OCI-LY7 (cell line): ENCODE measurements around the gene INPP4A. TPM values are rescaled to one million over a fixed set of nuclear protein-coding genes. Genes with fewer than 3 reads are reported as not detected.

Experiments
- BruUV-seq: library from RNA; stranded (reverse); fragments of 400-500 nt; replicated peaks from 2 replicates; lab custom pipeline; 2021; lab: Mats Ljungman, UMichigan
- CTCF ChIA-PET: fragments of 300-600 bp; sonication (Branson Sonifier 250); formaldehyde crosslinking; loops from one replicate; lab custom pipeline; 2022; ENCODE audit warnings: antibody characterized with exemption; ENCODE audit not compliant: unreplicated experiment; lab: Charles Lee
- POLR2A ChIA-PET: fragments of 300-600 bp; sonication (Branson Sonifier 250); formaldehyde crosslinking; loops from one replicate; lab custom pipeline; 2022; ENCODE audit warnings: antibody characterized with exemption; lab: Charles Lee
- DNase-seq: peaks from one replicate; pipeline ENCODE4 v3.0.0-alpha.2; 2015; ENCODE audit warnings: low spot score
- H2AFZ ChIP-seq: fragments of 200-600 bp; sonication (generic), shearing (Covaris generic); 2 replicates; pipeline ENCODE4 v1.6.1; 2014; ENCODE audit warnings: mild to moderate bottlenecking, antibody characterized with exemption, low read length, moderate library complexity
- H3K27ac ChIP-seq: fragments of 200-600 bp; sonication (generic); 2 replicates; pipeline ENCODE4 v1.5.1; 2014; ENCODE audit warnings: mixed run types, low read depth, mild to moderate bottlenecking, moderate library complexity, low read length, inconsistent platforms; ENCODE audit not compliant: poor library complexity, severe bottlenecking
- H3K36me3 ChIP-seq: fragments of 200-600 bp; sonication (generic); 2 replicates; pipeline ENCODE4 v1.6.1; 2014; ENCODE audit warnings: mild to moderate bottlenecking, antibody characterized with exemption, low read length, moderate library complexity, mixed read lengths; ENCODE audit not compliant: insufficient read depth
- H3K4me1 ChIP-seq: fragments of 200-600 bp; sonication (generic); 2 replicates; pipeline ENCODE4 v1.5.1; 2014; ENCODE audit warnings: mild to moderate bottlenecking, low read length; ENCODE audit not compliant: insufficient read depth, poor library complexity, severe bottlenecking
- H3K4me2 ChIP-seq: fragments of 200-600 bp; sonication (generic); 2 replicates; pipeline ENCODE4 v1.6.1; 2014; ENCODE audit warnings: mild to moderate bottlenecking, low read length
- H3K4me3 ChIP-seq: fragments of 200-600 bp; sonication (generic); 2 replicates; pipeline ENCODE4 v1.5.1; 2014; ENCODE audit warnings: mild to moderate bottlenecking, low read depth, low read length; ENCODE audit not compliant: poor library complexity, severe bottlenecking
- H3K79me2 ChIP-seq: fragments of 200-600 bp; sonication (generic); 2 replicates; pipeline ENCODE4 v1.6.1; 2016; ENCODE audit warnings: low read depth, mild to moderate bottlenecking, low read length, moderate library complexity, mixed read lengths; ENCODE audit not compliant: insufficient read depth
- H3K9me2 ChIP-seq: fragments of 200-600 bp; sonication (generic); 2 replicates; pipeline ENCODE4 v1.6.1; 2016; ENCODE audit warnings: mild to moderate bottlenecking, low read length, mixed read lengths; ENCODE audit not compliant: insufficient read depth
- H3K9me3 ChIP-seq: fragments of 200-600 bp; sonication (generic); 2 replicates; pipeline ENCODE4 v1.6.1; 2014; ENCODE audit warnings: mild to moderate bottlenecking, mixed run types, low read length, mixed read lengths
- H4K20me1 ChIP-seq: fragments of 200-600 bp; sonication (generic); 2 replicates; pipeline ENCODE4 v1.6.1; 2014; ENCODE audit warnings: mild to moderate bottlenecking, antibody characterized with exemption, low read length, moderate library complexity, mixed read lengths; ENCODE audit not compliant: insufficient read depth
- CTCF ChIP-seq: fragments of 200-600 bp; sonication (generic); conservative IDR thresholded peaks from 2 replicates; pipeline ENCODE4 v1.5.1; 2014; ENCODE audit warnings: mild to moderate bottlenecking, antibody characterized with exemption, low read length, moderate library complexity, mixed read lengths
- EZH2phosphoT487 ChIP-seq: fragments of 200-600 bp; sonication (generic); IDR thresholded peaks from 2 replicates; pipeline ENCODE4 v1.6.1; 2018; ENCODE audit warnings: low read depth, borderline replicate concordance, mild to moderate bottlenecking, mixed run types, antibody characterized with exemption, low read length, moderate library complexity, mixed read lengths
- intact Hi-C: fragments of 100-400 bp; cut with micrococcal nuclease; formaldehyde crosslinking; loops from one replicate; pipeline ENCODE4 v1.10.0; 2022; ENCODE audit not compliant: unreplicated experiment
- total RNA-seq, 2 experiments: library from RNA; depleted of rRNA in 1 of 2; stranded (reverse); fragments of >200 nt in 1 of 2; shearing (Covaris generic) in 1 of 2; gene quantifications; 2 replicates each; pipeline ENCODE4 v1.2.3, GENCODE V29; 2014 to 2022

The INPP4A gene
- total RNA-seq, 2 experiments from 2014 or later = 28.5 to 28.6 TPM

DNA sequence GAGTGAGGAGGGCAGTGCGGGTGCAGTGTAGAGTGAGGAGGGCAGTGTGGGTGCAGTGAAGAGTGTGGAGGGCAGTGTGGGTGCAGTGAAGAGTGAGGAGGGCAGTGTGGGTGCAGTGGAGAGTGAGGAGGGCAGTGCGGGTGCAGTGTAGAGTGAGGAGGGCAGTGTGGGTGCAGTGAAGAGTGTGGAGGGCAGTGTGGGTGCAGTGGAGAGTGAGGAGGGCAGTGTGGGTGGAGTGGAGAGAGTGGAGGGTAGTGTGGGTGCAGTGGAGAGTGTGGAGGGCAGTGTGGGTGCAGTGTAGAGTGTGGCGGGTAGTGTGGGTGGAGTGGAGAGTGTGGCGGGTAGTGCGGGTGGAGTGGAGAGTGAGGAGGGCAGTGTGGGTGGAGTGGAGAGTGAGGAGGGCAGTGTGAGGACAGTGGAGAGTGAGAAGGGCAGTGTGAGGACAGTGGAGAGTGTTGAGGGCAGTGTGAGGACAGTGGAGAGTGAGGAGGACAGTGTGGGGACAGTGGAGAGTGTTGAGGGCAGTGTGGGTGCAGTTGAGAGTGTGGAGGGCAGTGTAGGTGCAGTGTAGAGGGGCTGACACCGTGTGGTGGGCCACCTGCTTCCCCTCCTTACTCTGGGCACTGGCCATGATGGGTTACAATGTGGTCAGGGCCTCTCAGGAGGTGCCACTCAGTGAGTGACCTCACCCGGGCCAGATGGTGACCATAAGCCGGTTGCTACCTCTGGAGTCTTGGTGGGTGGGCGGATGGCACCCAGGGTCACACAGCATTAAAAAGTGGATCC, 28.5 kb downstream of the INPP4A start:
- H2AFZ ChIP-seq = no peak overlapping the region
- H3K9me3 ChIP-seq = no peaks in the 10 kb centered on the region
- H3K4me1 ChIP-seq = no peaks in the 10 kb centered on the region
- H3K4me2 ChIP-seq = no peak overlapping the region
- no peaks in the 10 kb centered on the region; the same call in 1 of the 2 replicates for H4K20me1 ChIP-seq
- no peaks in the 10 kb centered on the region for H3K9me2 ChIP-seq
- no TSS peak for BruUV-seq
- DNase-seq = no peak
- intact Hi-C loops = no loop called here
- ChIA-PET CTCF (no interaction called here), POLR2A (interaction anchor here (2.0 kb wide), 1 partner anchor 9 kb away, joined by 6 read pairs; no protein-coding TSS in a partner anchor)
- no peak overlapping the region for H3K4me3 ChIP-seq
- H3K36me3 ChIP-seq = no peaks in the 10 kb centered on the region
- H3K27ac ChIP-seq = no peak overlapping the region
- H3K79me2 ChIP-seq = no peaks in the 10 kb centered on the region
- no peak for TF ChIP-seq CTCF
- no peak for TF ChIP-seq EZH2phosphoT487

DNA sequence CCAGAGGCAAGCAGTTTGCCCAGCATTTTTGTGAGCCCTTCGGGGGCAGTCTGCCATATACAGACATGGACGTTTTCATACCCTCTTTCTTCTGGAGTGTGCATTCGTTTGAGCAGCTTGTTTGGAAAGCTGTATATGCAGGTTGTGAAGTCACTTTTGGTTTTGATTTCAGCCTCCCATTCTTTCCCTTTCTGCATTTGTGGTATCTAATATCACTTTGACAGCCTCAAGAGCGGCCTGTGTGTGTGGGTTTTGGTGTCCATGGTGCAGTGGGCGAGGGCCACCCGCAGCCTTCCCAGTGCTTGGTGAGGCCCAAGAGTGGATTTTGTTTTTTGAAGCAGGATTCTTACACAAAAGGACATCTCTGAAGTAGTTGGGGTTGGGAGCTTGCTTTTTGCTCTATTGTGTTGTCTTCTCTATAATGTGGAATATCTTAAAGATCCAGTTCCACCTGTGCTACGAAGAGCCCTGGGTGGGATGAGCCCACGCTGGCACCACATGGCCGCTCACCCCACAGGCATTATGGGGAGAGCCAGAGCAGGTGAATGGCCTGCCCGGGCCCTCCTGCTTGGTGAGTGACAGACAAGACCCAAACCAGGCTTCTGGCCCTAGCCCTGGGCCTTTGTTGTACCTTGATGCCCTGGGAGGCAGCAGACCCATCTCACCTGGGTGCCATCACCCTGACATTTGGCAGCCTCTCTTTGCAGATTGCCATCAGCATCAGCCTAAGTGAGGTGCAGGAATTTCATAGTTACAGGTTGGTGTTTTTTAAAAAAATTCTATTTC, 29.5 kb downstream of the INPP4A start:
- Histone ChIP-seq H2AFZ (no peak overlapping the region), H3K4me1 (peaks cover under 1% of the 10 kb centered on the region), H3K9me2 (no peaks in the 10 kb centered on the region), H3K79me2 (no peaks in the 10 kb centered on the region), H3K9me3 (no peaks in the 10 kb centered on the region), H3K4me2 (no peak overlapping the region), H3K27ac (no peak overlapping the region), H4K20me1 (no peaks in the 10 kb centered on the region; the same call in 1 of the 2 replicates), H3K4me3 (no peak overlapping the region), H3K36me3 (no peaks in the 10 kb centered on the region)
- intact Hi-C loops = no loop called here
- POLR2A ChIA-PET = interaction anchor here (1.0 to 1.1 kb wide), 2 partner anchors 10 to 11 kb away, joined by 3 to 5 read pairs; no protein-coding TSS in a partner anchor
- BruUV-seq = no TSS peak
- no peak for DNase-seq
- no peak for TF ChIP-seq EZH2phosphoT487
- TF ChIP-seq CTCF = no peak
- CTCF ChIA-PET = no interaction called here
